HCT116 (cell line): Measurements from ENCODE around the gene ETV5.

Experiments
- CEBPB ChIP-seq: IDR thresholded peaks from 2 replicates; pipeline ENCODE4 v1.6.1; 2012; ENCODE audit warnings: low read depth
- EGR1 ChIP-seq: IDR thresholded peaks from 2 replicates; pipeline ENCODE4 v1.6.1; 2012; ENCODE audit warnings: low read depth
- EZH2 ChIP-seq: fragments of 200-600 bp; sonication (generic); IDR thresholded peaks from 2 replicates; pipeline ENCODE4 v1.6.1; 2017; ENCODE audit warnings: antibody characterized with exemption, mixed run types
- EZH2phosphoT487 ChIP-seq: fragments of 200-600 bp; IDR thresholded peaks from 2 replicates; pipeline ENCODE4 v1.6.1; 2018; ENCODE audit warnings: antibody characterized with exemption, borderline replicate concordance
- POLR2A ChIP-seq: IDR thresholded peaks from 2 replicates; pipeline ENCODE4 v1.7.0; 2011; ENCODE audit warnings: borderline replicate concordance; ENCODE audit not compliant: insufficient read depth, insufficient read length; ENCODE audit errors: extremely low read depth
- REST ChIP-seq: IDR thresholded peaks from 2 replicates; pipeline ENCODE4 v1.6.1; 2012; ENCODE audit warnings: low read depth
- SP1 ChIP-seq: IDR thresholded peaks from 2 replicates; pipeline ENCODE4 v1.6.1; 2012; ENCODE audit warnings: low read depth
- TCF7L2 ChIP-seq: IDR thresholded peaks from 2 replicates; pipeline ENCODE4 v1.7.0; 2011; ENCODE audit warnings: borderline replicate concordance, inconsistent platforms; ENCODE audit not compliant: insufficient read depth, insufficient read length; ENCODE audit errors: extremely low read depth
- YY1 ChIP-seq: IDR thresholded peaks from 2 replicates; pipeline ENCODE4 v1.6.1; 2011; ENCODE audit warnings: low read length, low read depth, moderate library complexity, mild to moderate bottlenecking; ENCODE audit not compliant: insufficient replicate concordance; ENCODE audit errors: extremely low read depth
- ZBTB33 ChIP-seq: IDR thresholded peaks from 2 replicates; pipeline ENCODE4 v1.6.1; 2011; ENCODE audit warnings: mild to moderate bottlenecking, low read length, moderate library complexity; ENCODE audit not compliant: insufficient replicate concordance; ENCODE audit errors: extremely low read depth
- ZFX ChIP-seq: fragments of 450-650 bp; IDR thresholded peaks from 2 replicates; pipeline ENCODE4 v1.6.1; 2017
- ZNF274 ChIP-seq: fragments of 200-500 bp; sonication (Bioruptor generic); IDR thresholded peaks from 2 replicates; pipeline ENCODE4 v1.6.1; 2014; ENCODE audit warnings: mild to moderate bottlenecking, low read depth, low read length, inconsistent platforms
- TF ChIP-seq, protein P1 (sequence below), 3 experiments: fragments of 200-600 bp in 1 of 3; sonication (generic) in 1 of 3; IDR thresholded peaks in 2 of 3; conservative IDR thresholded peaks in 1 of 3; 2 replicates each; pipeline ENCODE4 v1.5.1; 2012 to 2017; ENCODE audit warnings: low read depth in 2 of 3, low read length in 2 of 3, antibody characterized with exemption in 1 of 3, borderline replicate concordance in 1 of 3, control low read depth in 1 of 3, mild to moderate bottlenecking in 1 of 3, mixed read lengths in 1 of 3, mixed run types in 1 of 3, moderate library complexity in 1 of 3; ENCODE audit not compliant: insufficient read depth in 1 of 3
- TF ChIP-seq, protein P2 (sequence below): IDR thresholded peaks from 2 replicates; pipeline ENCODE4 v1.6.1; 2012

GRCh38 chr3:186099178-186099577, 9.7 kb downstream of the ETV5 start:
- TF ChIP-seq, protein P1, sequence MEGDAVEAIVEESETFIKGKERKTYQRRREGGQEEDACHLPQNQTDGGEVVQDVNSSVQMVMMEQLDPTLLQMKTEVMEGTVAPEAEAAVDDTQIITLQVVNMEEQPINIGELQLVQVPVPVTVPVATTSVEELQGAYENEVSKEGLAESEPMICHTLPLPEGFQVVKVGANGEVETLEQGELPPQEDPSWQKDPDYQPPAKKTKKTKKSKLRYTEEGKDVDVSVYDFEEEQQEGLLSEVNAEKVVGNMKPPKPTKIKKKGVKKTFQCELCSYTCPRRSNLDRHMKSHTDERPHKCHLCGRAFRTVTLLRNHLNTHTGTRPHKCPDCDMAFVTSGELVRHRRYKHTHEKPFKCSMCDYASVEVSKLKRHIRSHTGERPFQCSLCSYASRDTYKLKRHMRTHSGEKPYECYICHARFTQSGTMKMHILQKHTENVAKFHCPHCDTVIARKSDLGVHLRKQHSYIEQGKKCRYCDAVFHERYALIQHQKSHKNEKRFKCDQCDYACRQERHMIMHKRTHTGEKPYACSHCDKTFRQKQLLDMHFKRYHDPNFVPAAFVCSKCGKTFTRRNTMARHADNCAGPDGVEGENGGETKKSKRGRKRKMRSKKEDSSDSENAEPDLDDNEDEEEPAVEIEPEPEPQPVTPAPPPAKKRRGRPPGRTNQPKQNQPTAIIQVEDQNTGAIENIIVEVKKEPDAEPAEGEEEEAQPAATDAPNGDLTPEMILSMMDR (IDR thresholded peaks at IDR 0.05 in 2 of 3, conservative IDR thresholded peaks at IDR 0.05 in 1 of 3; ENCODE audit: borderline replicate concordance in 1 of 3, insufficient read depth in 1 of 3, low read depth in 2 of 3, low read length in 2 of 3) = no peak
- TF ChIP-seq SP1 (no peak), TCF7L2 (no peak), ZBTB33 (no peak), ZFX (no peak), POLR2A (no peak), EZH2phosphoT487 (no peak), YY1 (no peak), CEBPB (no peak), EZH2 (no peak), REST (no peak), ZNF274 (no peak), EGR1 (no peak)
- TF ChIP-seq, protein P2, sequence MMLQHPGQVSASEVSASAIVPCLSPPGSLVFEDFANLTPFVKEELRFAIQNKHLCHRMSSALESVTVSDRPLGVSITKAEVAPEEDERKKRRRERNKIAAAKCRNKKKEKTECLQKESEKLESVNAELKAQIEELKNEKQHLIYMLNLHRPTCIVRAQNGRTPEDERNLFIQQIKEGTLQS = no peak
